Esophagus muscularis mucosa (tissue), 3 donors: ENCODE results near the gene TUBB3.

ENCODE experiments used
- CTCF ChIP-seq, 3 experiments: fragments of 200-600 bp in 2 of 3; fragments of 450-650 bp in 1 of 3; sonication (generic) in 2 of 3; IDR thresholded peaks; one replicate each; pipeline ENCODE4 v1.5.1; 2017 to 2019; ENCODE audit warnings: antibody characterized with exemption in 3 of 3, mild to moderate bottlenecking in 2 of 3, moderate library complexity in 1 of 3
- POLR2AphosphoS5 ChIP-seq, 2 donors: sonication (generic); formaldehyde crosslinking; IDR thresholded peaks; one replicate each; pipeline ENCODE4 v1.6.1; 2017; ENCODE audit warnings: antibody characterized with exemption in 2 of 2

- TF ChIP-seq CTCF (IDR thresholded peaks at IDR 0.05) (no peak), POLR2AphosphoS5 (IDR thresholded peaks at IDR 0.05) (no peak)
These were observed 35.5 kb downstream of the TUBB3 start for GRCh38 chr16:89958596-89958995.
